ENCODE measurements around the gene PCDHGC4. TPM values are rescaled to one million over a fixed set of nuclear protein-coding genes. Genes with fewer than 3 reads are reported as not detected.
A peak's percentile ranks its signal among the peaks of the same experiment; 100 is the strongest.

The PCDHGC4 gene
- total RNA-seq, 1 experiment from 2014 or later = 4.3 TPM

DNA sequence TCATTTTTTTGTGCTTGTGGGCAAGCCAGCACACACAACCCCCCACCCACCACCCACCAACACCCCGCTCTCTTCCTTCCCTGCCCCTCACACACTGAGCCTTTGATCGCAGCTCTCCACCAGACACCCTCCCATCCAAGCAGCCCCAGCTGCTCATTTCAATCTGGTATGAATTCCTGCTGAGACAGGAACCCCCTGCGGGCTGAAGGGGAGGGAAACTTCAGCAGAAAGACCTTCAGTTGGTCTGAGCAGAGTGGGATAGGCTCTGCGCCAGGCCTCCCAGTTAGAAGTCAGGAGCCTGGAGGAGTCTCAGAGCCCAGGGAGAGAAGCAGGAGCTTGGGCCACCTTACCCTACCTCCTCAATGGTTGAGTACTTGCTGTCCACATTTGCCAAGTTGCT, 11.2 kb downstream of the PCDHGC4 start:
- Histone ChIP-seq H2BK120ac (ENCODE audit: low read depth, low read length, poor library complexity, severe bottlenecking) (no peak overlapping the region), H2BK15ac (ENCODE audit: low read depth, low read length) (no peak overlapping the region), H3K27me3 (ENCODE audit: insufficient read depth, low read length) (peaks cover 4% of the 10 kb centered on the region; the same call in 1 of the 2 replicates), H3K4ac (ENCODE audit: low read depth, low read length) (no peak overlapping the region), H3K27ac (ENCODE audit: insufficient read length, low read depth, low read length) (no peak overlapping the region), H2AFZ (ENCODE audit: low read length) (no peak overlapping the region), H3K18ac (ENCODE audit: insufficient read length, low read depth, low read length) (no peak overlapping the region), H4K8ac (replicated peaks; ENCODE audit: insufficient read length, low read depth, low read length) (no peak overlapping the region), H3K79me1 (ENCODE audit: insufficient read depth, low read depth, low read length, poor library complexity, severe bottlenecking) (no peaks in the 10 kb centered on the region), H3K23ac (ENCODE audit: insufficient read length, low read depth, low read length) (no peak overlapping the region), H2BK12ac (ENCODE audit: insufficient read length, low read depth, low read length) (no peak overlapping the region), H2BK20ac (ENCODE audit: low read depth, low read length, poor library complexity, severe bottlenecking) (no peak overlapping the region), H4K5ac (ENCODE audit: insufficient read length, low read depth, low read length) (no peak overlapping the region), H2BK5ac (ENCODE audit: insufficient read length, low read length) (no peak overlapping the region), H3K4me2 (ENCODE audit: insufficient read depth, insufficient read length, low read length) (peak overlapping the region; percentile 2), H4K91ac (ENCODE audit: insufficient read length, low read depth, low read length) (no peak overlapping the region), H3K56ac (ENCODE audit: insufficient read length, low read depth, low read length) (no peak overlapping the region), H3T11ph (ENCODE audit: low read length) (no peak overlapping the region), H3K4me1 (ENCODE audit: insufficient read depth, low read length) (peaks cover 14% of the 10 kb centered on the region), H3K14ac (ENCODE audit: insufficient read depth, low read length) (no peak overlapping the region), H3K9me3 (ENCODE audit: control insufficient read depth, low read depth, low read length) (no peaks in the 10 kb centered on the region), H3K9ac (ENCODE audit: extremely low read depth, insufficient read length, low read length) (no peak overlapping the region), H2AK5ac (ENCODE audit: insufficient read length, low read length) (no peak overlapping the region), H3K23me2 (ENCODE audit: insufficient read length, low read depth, low read length, poor library complexity, severe bottlenecking) (peaks cover 14% of the 10 kb centered on the region), H3K79me2 (ENCODE audit: insufficient read depth, low read length) (no peaks in the 10 kb centered on the region), H4K20me1 (ENCODE audit: control insufficient read depth, insufficient read depth, insufficient read length) (no peaks in the 10 kb centered on the region)
- DNase-seq = peak; percentile 77
- no peak for TF ChIP-seq CTCF (conservative IDR thresholded peaks at IDR 0.05)
- Mint-ChIP-seq H3K4me3 (peak overlapping the region in 1 of 2 experiments; percentile 33; a peak in 2 of 5 replicates), H3K9me3 (no peaks in the 10 kb centered on the region), H3K4me1 (peaks cover 27 to 28% of the 10 kb centered on the region in 2 experiments), H3K27me3 (ENCODE audit: low read depth) (peaks cover 2% of the 10 kb centered on the region; the same call in 1 of the 2 replicates), H3K36me3 (ENCODE audit: insufficient read depth in 1 of 3, low read depth in 3 of 3) (peaks cover 6 to 11% (median 9%) of the 10 kb centered on the region in 3 experiments; a peak in 5 of 7 replicates), H3K27ac (0 out of 7 replicates have a peak overlapping the region, but pooled peaks of 2 of the 3 experiments have one; percentile 20 to 26)
- WGBS (ENCODE audit: extremely low coverage, insufficient read length, low lambda C conversion rate) = no CpG with 5 or more reads among the region's 4 CpGs
